A204.1 (cell line): ENCODE measurements around the gene HLA-DRB1.
"Not testable (repeated sequence)": the region's sequence is repeated elsewhere in the genome, so short reads cannot be mapped to it uniquely, and the experiment has no call there.

Experiments used
- FAIRE-seq: peaks from 2 replicates; lab custom pipeline; 2012; peaks lifted over from hg19 to GRCh38; lab: Jason Lieb, UNC

HLA-DRB1 gene

DNA sequence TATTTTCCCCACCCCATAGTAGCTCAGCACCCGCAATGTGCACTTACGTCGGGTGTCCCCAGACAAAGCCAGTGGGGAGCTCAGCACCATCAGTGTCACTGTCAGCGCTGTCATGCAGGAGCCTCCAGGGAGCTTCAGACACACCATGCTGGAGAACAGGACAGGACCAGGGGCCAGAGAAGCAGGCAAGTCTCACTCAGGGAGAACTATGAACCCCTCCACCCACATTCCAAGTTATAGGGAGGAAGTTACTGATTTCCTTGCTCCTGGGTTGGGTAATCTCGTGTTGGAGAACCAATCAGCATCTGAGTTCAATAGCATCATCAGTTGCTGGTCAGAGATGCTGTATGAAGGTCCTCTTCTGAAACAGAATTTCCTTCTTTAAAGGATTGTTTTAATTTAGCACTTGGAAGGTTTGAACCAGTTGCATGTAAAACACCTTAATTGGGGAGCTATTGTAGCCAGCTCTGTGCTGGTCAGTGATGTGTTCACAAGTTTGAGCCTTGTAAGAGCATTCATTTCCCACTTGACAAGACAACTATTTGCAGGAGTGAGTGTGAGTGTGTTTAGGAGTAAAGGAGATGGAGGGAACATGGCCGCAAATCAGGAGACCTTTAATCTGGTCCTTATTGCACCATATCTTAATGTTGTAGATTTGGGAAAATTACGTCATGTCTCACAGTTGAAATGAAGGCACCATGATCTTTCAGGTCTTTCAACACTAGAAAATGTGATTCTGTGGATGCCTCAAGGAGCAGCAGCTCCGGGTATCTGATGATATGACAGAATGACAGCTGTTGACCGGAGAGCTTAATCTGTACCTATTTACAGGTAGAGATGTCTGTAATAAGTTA, at the start of gene HLA-DRB1:
Gene HLA-DRB1 (minus strand): TSS at position 253 of the 854 bp plus-strand sequence. CDS start 106 bp downstream, at position 147.
- FAIRE-seq, result peak; percentile 88

GRCh38 chr6:32638532-32639219, 49.0 kb upstream of the HLA-DRB1 start:
- FAIRE-seq, result no peak

- no peak for FAIRE-seq
Measured at GRCh38 chr6:32637883-32638282, 48.2 kb upstream of the HLA-DRB1 start.

GRCh38 chr6:32637219-32637880, 47.7 kb upstream of the HLA-DRB1 start, which contains the start of gene HLA-DQA1:
HLA-DQA1 (plus strand) TSS chr6:32637406; CDS start chr6:32637459, 53 bp downstream.
- FAIRE-seq, result no peak

- no peak for FAIRE-seq
Measured at GRCh38 chr6:32635526-32636123, 46.0 kb upstream of the HLA-DRB1 start.

GRCh38 chr6:32629793-32630192, 40.1 kb upstream of the HLA-DRB1 start:
- not testable (repeated sequence) for FAIRE-seq

- peak; percentile 91 for FAIRE-seq
Measured at GRCh38 chr6:32627831-32628230, 38.2 kb upstream of the HLA-DRB1 start.

DNA sequence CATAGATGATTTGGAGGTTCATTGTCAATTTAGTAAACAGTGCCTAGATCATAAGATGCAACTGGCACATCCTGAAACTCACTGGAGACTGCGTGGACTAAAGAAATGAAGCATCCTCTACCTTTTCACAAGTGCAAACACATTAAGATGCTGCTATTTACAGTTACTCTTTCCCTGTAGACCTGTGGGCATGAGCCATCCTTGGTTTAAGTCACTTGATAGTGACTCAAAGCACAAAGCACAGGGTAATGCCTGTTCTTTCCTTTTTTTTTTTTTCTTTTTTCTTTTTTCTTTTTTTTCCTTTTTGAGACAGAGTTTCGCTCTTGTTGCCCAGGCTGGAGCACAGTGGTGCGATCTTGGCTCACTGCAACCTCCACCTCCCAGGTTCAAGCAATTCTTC, 37.6 kb upstream of the HLA-DRB1 start:
- FAIRE-seq, result no peak

DNA sequence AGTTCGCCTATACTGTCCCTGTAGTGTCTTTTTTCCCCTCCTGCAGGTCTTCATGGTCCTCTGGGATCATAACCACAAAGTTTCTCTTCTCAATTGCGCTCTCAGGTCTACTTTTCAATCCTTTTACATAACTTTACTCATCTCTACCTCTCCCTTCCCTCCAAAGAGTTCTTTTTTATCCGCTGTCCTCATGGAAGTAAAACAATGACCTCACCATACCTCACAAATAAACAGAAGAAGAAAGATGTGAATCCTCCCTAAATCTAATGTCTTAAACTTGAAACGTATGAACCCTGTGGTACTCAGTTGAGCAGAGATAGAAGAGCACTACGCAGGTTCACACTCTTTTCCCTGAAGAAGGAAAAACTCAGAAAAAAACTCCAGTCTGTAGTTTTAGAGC, 35.5 kb upstream of the HLA-DRB1 start:
- FAIRE-seq, result no peak

DNA sequence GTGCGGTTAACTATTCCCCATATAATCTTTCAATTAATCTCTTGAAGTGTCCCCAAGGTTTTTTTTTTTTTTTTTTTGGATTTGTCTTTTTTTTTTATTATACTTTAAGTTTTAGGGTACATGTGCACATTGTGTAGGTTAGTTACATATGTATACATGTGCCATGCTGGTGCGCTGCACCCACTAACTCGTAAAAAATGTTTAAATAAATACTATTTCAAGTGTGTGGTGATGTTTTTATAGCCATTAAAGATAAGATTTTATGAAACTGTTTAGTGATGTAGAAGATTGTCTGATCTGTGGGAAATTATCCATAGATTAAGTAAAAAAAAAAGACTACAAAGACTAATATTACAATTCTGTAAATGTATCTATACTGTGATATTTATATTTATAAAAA, 34.9 kb upstream of the HLA-DRB1 start:
- FAIRE-seq, result no peak

DNA sequence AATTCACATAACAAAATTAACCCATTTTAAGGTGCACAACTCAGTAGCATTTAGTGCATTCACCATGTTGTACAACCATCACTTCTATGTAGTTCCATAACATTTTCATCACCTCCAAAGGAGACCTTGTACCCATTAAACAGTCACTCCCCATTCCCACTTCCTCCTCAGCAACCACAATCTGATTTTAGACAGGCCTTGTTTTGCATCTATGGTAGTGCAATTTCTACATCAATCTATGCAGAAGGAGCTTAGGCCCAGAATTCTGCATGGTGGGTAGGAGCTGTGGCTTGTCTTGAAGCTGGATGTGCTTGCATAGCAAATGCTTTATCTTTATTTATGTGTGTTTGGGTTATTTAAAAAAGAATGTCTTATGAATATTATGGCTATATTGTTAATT, 34.0 kb upstream of the HLA-DRB1 start:
- no peak for FAIRE-seq

- no peak for FAIRE-seq
Measured at GRCh38 chr6:32622545-32623401, 33.1 kb upstream of the HLA-DRB1 start.

DNA sequence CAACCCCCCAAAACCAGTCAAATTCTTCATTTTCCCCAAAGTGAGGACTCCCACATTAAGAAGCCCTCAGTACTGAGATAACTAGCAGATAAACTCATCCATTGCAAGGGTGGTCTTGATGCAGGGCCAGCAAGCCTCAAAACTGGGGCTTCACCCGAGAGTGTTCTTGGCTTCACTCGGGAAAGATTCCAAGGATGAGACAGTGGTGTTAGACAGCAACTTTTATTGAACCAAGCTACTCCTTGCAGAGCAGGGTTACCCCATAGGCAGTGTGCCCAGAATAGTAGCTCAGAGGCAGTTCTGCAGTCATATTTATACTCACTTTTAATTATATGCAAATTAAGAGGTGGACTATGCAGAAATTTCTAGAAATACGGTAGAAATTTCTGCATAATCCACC, 31.7 kb upstream of the HLA-DRB1 start:
- no peak for FAIRE-seq

DNA sequence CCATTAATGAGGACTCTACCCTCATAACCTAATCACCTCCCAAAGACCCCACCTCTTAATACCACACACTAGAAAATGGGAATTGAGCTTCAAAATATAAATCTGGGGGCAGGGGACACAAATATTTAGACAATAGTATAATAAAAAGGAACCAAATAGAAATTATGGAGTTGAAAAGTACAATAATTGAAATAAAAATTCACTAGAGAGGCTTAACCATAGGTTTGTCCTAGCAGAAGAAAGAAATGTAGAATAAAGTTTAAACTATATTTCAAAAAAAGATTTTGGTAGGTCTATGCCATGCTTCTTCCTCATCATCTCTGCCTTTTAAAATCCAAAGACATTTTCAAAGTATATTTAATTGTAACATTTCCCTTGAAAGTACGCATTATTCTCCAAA, 28.1 kb upstream of the HLA-DRB1 start:
- no peak for FAIRE-seq

DNA sequence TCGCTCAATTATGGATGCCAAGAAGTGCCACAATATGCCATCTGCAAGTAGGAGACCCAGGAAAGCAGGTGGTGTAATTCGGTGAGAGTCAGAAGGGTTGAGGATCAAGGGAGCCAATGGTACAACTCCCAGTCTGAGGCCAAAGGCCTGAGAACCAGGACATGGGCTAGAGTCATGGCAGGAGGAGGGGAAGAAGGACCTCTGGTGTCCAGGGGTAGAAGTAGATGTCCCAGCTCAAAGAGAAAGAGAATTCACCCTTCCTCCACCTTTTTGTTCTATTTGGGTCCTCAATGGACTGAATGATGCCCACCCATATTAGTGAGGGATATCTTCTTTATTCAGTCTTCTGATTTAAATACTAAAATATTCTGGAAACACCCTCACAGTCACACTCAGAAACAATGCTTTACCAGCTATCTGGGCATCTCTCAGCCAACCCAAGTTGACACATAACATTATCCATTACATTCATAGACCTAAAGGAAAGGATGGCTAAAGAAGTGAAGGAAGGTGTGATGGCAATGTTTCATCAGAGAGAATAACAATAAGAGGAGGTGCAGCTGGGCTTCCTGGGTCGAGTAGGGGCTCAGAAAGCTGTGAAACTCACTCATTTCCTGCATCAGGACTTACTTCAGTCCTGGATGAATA, 26.4 kb upstream of the HLA-DRB1 start:
- no peak for FAIRE-seq

GRCh38 chr6:32614366-32615081, 24.9 kb upstream of the HLA-DRB1 start:
- FAIRE-seq, result no peak

DNA sequence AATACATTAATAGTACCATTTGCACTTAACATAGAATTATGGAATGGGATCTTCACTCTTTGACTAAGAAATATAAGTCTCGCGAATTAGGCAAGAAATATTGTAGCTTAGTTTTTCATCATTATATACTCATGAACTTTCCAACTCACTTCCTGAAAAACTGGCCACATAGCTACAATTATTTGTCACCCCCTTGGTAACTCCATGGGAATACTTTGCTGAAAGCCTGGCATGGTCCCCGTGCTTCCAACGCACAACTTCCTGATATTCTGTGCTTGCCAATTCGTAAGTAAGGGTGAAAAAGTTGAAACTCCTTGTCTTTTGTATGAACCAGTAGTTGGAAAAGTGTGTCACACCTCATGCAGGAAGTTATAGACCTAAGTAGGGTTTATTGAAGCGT, 23.8 kb upstream of the HLA-DRB1 start:
- FAIRE-seq, result no peak

GRCh38 chr6:32610682-32611296, 21.1 kb upstream of the HLA-DRB1 start:
- FAIRE-seq, result no peak

GRCh38 chr6:32609731-32610640, 20.3 kb upstream of the HLA-DRB1 start:
- FAIRE-seq, result peak; percentile 35
